K562 (cell line): ENCODE results near the gene NIPSNAP3A. TPM values are rescaled to one million over a fixed set of nuclear protein-coding genes. Genes with fewer than 3 reads are reported as not detected.

Source experiments
- ATAC-seq: fragments of 200-7000 bp; cut with Tn5 transposase; 3 replicates; pipeline ENCODE4 v1.9.1; 2020; ENCODE audit warnings: moderate library complexity
- BruUV-seq: library from RNA; stranded (reverse); fragments of 400-500 nt; replicated peaks from 2 replicates; lab custom pipeline; 2021; lab: Mats Ljungman, UMichigan
- CTCF ChIA-PET: fragments of 300-600 bp; formaldehyde crosslinking; extraction: SDS; loops from one replicate; lab custom pipeline; 2021; ENCODE audit warnings: low intra/inter-chr PET ratio; lab: Yijun Ruan, JAX
- POLR2A ChIA-PET: fragments of 300-600, 350-650 bp; sonication (Branson Sonifier 250); formaldehyde crosslinking; extraction: SDS; loops from one replicate; lab custom pipeline; 2021; ENCODE audit warnings: antibody characterized with exemption, inconsistent platforms; lab: Yijun Ruan, JAX
- DNase-seq, 4 experiments: peaks; one replicate each; pipeline versions ENCODE4 v3.0.0 to v3.0.0-alpha.2; 2011 to 2018; ENCODE audit warnings: low spot score in 3 of 4, mixed read lengths in 3 of 4; ENCODE audit errors: extremely low read depth in 1 of 4
- FAIRE-seq: peaks from 2 replicates; lab custom pipeline; 2011; peaks lifted over from hg19 to GRCh38; lab: Jason Lieb, UNC
- H2AFZ ChIP-seq: 2 replicates; pipeline ENCODE4 v1.6.0; 2011; ENCODE audit warnings: low read depth, low read length, control low read depth, inconsistent platforms
- H3K27ac ChIP-seq: fragments of 200-600 bp; 3 replicates; pipeline ENCODE4 v1.8.0; 2011; ENCODE audit warnings: low read depth, mild to moderate bottlenecking, control low read depth, inconsistent platforms, low read length, moderate library complexity, mixed read lengths; ENCODE audit errors: extremely low read depth
- H3K27me3 ChIP-seq, 2 experiments: fragments of 300-600 bp in 1 of 2; 2 replicates in 1 of 2; 3 replicates in 1 of 2; pipeline versions ENCODE4 v1.6.0 to v1.8.0; 2011; ENCODE audit warnings: inconsistent platforms in 2 of 2, low read length in 2 of 2, mild to moderate bottlenecking in 1 of 2, mixed read lengths in 1 of 2, moderate library complexity in 1 of 2; ENCODE audit not compliant: control insufficient read depth in 2 of 2, insufficient read depth in 2 of 2
- H3K36me3 ChIP-seq: fragments of 300-600 bp; 3 replicates; pipeline ENCODE4 v1.8.0; 2011; ENCODE audit warnings: mild to moderate bottlenecking, low read length, inconsistent platforms; ENCODE audit not compliant: control insufficient read depth, insufficient read depth
- H3K4me1 ChIP-seq, 2 experiments: fragments of 200-600 bp in 1 of 2; replicated peaks in 1 of 2; 2 replicates in 1 of 2; 3 replicates in 1 of 2; pipeline versions ENCODE4 v1.5.1 to v1.8.0; 2011; ENCODE audit warnings: inconsistent platforms in 2 of 2, low read length in 2 of 2, mild to moderate bottlenecking in 1 of 2, mixed read lengths in 1 of 2, moderate library complexity in 1 of 2; ENCODE audit not compliant: control insufficient read depth in 2 of 2, insufficient read depth in 2 of 2
- H3K4me2 ChIP-seq: 2 replicates; pipeline ENCODE4 v1.6.1; 2011; ENCODE audit warnings: low read length, control low read depth, inconsistent platforms, mixed read lengths; ENCODE audit not compliant: insufficient read depth
- H3K4me3 ChIP-seq: fragments of 200-600 bp; sonication (generic), shearing (Covaris generic); 2 replicates; pipeline ENCODE4 v1.5.1; 2016; ENCODE audit warnings: control low read depth, inconsistent platforms
- H3K79me2 ChIP-seq: fragments of 200-600 bp; 3 replicates; pipeline ENCODE4 v1.8.0; 2011; ENCODE audit warnings: low read length, inconsistent platforms; ENCODE audit not compliant: control insufficient read depth, insufficient read depth
- H3K9ac ChIP-seq, 2 experiments: 2 replicates each; pipeline versions ENCODE4 v1.6.0 to v1.6.1; 2011; ENCODE audit warnings: low read depth in 2 of 2, low read length in 2 of 2, control low read depth in 1 of 2, inconsistent platforms in 1 of 2, mild to moderate bottlenecking in 1 of 2, mixed read lengths in 1 of 2; ENCODE audit not compliant: insufficient read depth in 1 of 2
- H3K9me1 ChIP-seq: one replicate; pipeline ENCODE4 v1.6.0; 2011; ENCODE audit warnings: inconsistent platforms, mild to moderate bottlenecking, low read length, moderate library complexity; ENCODE audit not compliant: control insufficient read depth, insufficient read depth
- H3K9me3 ChIP-seq: replicated peaks from 2 replicates; pipeline ENCODE4 v1.5.1; 2011; ENCODE audit warnings: low read depth, low read length, inconsistent platforms; ENCODE audit not compliant: control insufficient read depth, insufficient read depth
- H4K20me1 ChIP-seq: replicated peaks from 2 replicates; pipeline ENCODE4 v1.6.1; 2011; ENCODE audit warnings: low read length, inconsistent platforms, mixed read lengths; ENCODE audit not compliant: control insufficient read depth, insufficient read depth
- DEAF1 ChIP-seq: fragments of 450-650 bp; formaldehyde crosslinking; IDR thresholded peaks from 2 replicates; pipeline ENCODE4 v1.4.0; 2020; ENCODE audit warnings: mild to moderate bottlenecking, moderate library complexity
- ETS2 ChIP-seq: IDR thresholded peaks from 2 replicates; pipeline ENCODE4 v1.6.1; 2016; ENCODE audit warnings: borderline replicate concordance, missing genetic modification characterization, mild to moderate bottlenecking, moderate library complexity, missing compliant biosample characterization; ENCODE audit not compliant: poor library complexity, severe bottlenecking
- EWSR1 ChIP-seq: fragments of 450-650 bp; IDR thresholded peaks from 2 replicates; pipeline ENCODE4 v1.6.1; 2018; ENCODE audit warnings: borderline replicate concordance, mild to moderate bottlenecking, low read depth, moderate library complexity; ENCODE audit not compliant: partially characterized antibody
- FUS ChIP-seq: fragments of 200-400 bp; formaldehyde crosslinking; optimal IDR thresholded peaks from 2 replicates; pipeline ENCODE3; 2017; ENCODE audit warnings: low read depth, low read length
- JUND ChIP-seq, 2 experiments: IDR thresholded peaks; 2 replicates in 1 of 2; 3 replicates in 1 of 2; pipeline ENCODE4 v1.6.1; 2011; ENCODE audit warnings: borderline replicate concordance in 2 of 2, low read depth in 2 of 2, low read length in 2 of 2, improper control_type of control experiment in 1 of 2, missing biosample characterization in 1 of 2, missing genetic modification characterization in 1 of 2, missing genetic modification reagents in 1 of 2
- NBN ChIP-seq: fragments of 450-650 bp; IDR thresholded peaks from 2 replicates; pipeline ENCODE4 v1.6.1; 2016; ENCODE audit warnings: low read depth, mild to moderate bottlenecking
- NFATC3 ChIP-seq: fragments of 450-650 bp; IDR thresholded peaks from 2 replicates; pipeline ENCODE4 v1.6.1; 2017; ENCODE audit warnings: mild to moderate bottlenecking
- RAD51 ChIP-seq: fragments of 450-650 bp; IDR thresholded peaks from 2 replicates; pipeline ENCODE4 v1.7.1; 2016; ENCODE audit warnings: low read depth, mild to moderate bottlenecking, borderline replicate concordance
- SMARCA4 ChIP-seq: fragments of 450-650 bp; IDR thresholded peaks from 2 replicates; pipeline ENCODE4 v1.6.1; 2016
- ZNF609 ChIP-seq: sonication (generic); formaldehyde crosslinking; IDR thresholded peaks from 2 replicates; pipeline ENCODE4 v1.8.1; 2023; ENCODE audit warnings: missing genetic modification reagents, mild to moderate bottlenecking, borderline replicate concordance
- ZNF695 ChIP-seq: fragments of 450-650 bp; formaldehyde crosslinking; IDR thresholded peaks from 2 replicates; pipeline ENCODE4 v1.4.0; 2020; ENCODE audit warnings: mild to moderate bottlenecking, moderate library complexity
- WGBS: fragments of 100-300 bp; shearing (Covaris generic); methylation state at CpG from one replicate; pipeline ENCODE4 v1.1.6; 2016; ENCODE audit warnings: low coverage, mixed read lengths; ENCODE audit not compliant: insufficient coverage; ENCODE audit errors: missing lambda C conversion rate; 5-methylcytosine and 5-hydroxymethylcytosine counted together
- in situ Hi-C: fragments of 300-500 bp; cut with MboI; formaldehyde crosslinking; loops from 4 replicates; pipeline ENCODE4 v1.15.0; 2018; ENCODE audit warnings: inconsistent platforms, mixed read lengths
- intact Hi-C: fragments of 100-400 bp; cut with micrococcal nuclease; formaldehyde crosslinking; loops from 2 replicates; pipeline ENCODE4 v1.14.2; 2022
- polyA plus RNA-seq, 8 experiments: library from polyadenylated mRNA; depleted of rRNA in 4 of 8; stranded (reverse) in 5 of 8; unstranded in 3 of 8; fragments of >200 nt; fragmentation: Nextera tagmentation in 2 of 8; fragmentation: Illumina TruSeq in 1 of 8; extraction: Ambion mirVana in 2 of 8; extraction: Trizol in 1 of 8; gene quantifications; 2 replicates each; pipeline versions ENCODE4 v1.2.1 to v1.2.3, GENCODE V29; 2011 to 2014; ENCODE audit warnings: inconsistent platforms in 1 of 8, missing spikeins in 1 of 8
- total RNA-seq, 7 experiments: library from RNA; depleted of rRNA in 6 of 7; stranded (reverse); fragments of >200 nt in 6 of 7; fragmentation: Illumina TruSeq in 2 of 7; extraction: Trizol in 2 of 7; gene quantifications; 2 replicates each; pipeline versions ENCODE4 v1.2.1 to v1.2.3, GENCODE V29; 2011 to 2021; ENCODE audit warnings: low replicate concordance in 1 of 7

NIPSNAP3A gene
- total and polyA plus RNA-seq, 9 of the 15 experiments (the other 6 are each of a cell fraction or from before 2014, with no cell fraction given), result 25.3 to 132 (median 40.5) TPM

GRCh38 chr9:104743376-104743985, 4.0 kb upstream of the NIPSNAP3A start (continued):
- peak; percentile 81 for TF ChIP-seq DEAF1
- TF ChIP-seq JUND (IDR thresholded peaks at IDR 0.05; ENCODE audit: borderline replicate concordance, low read depth, low read length), result 0 out of 2 replicates have a peak, but pooled peaks have one; percentile 13
- no peak for TF ChIP-seq JUND (tag; IDR thresholded peaks at IDR 0.05; ENCODE audit: borderline replicate concordance, low read depth, low read length)

- CTCF ChIA-PET, result no interaction called here
- FAIRE-seq, result no peak
- Histone ChIP-seq H3K4me1 (peaks cover 13 to 26% of the 10 kb centered on the region in 2 experiments; a peak in 4 of 5 replicates), H3K36me3 (peaks cover 1% of the 10 kb centered on the region; the same call in 1 of the 3 replicates), H3K4me3 (no peak overlapping the region), H4K20me1 (no peaks in the 10 kb centered on the region), H3K27me3 (no peaks in the 10 kb centered on the region), H3K27ac (peak overlapping the region; percentile 34), H3K9me3 (no peaks in the 10 kb centered on the region), H2AFZ (peak overlapping the region; percentile 61), H3K4me2 (peak overlapping the region; percentile 64), H3K9ac (peak overlapping the region in 1 of 2 experiments; percentile 80; a peak in 2 of 4 replicates), H3K9me1 (no peaks in the 10 kb centered on the region), H3K79me2 (peaks cover 39% of the 10 kb centered on the region)
- DNase-seq, result peak in 2 of 4 experiments; percentile 9 to 56
- POLR2A ChIA-PET, result no interaction called here
- no peak for ATAC-seq
- in situ Hi-C loops, result no loop called here
- BruUV-seq, result no TSS peak
- 5% methylated on average over 1 of the region's 1 CpG for WGBS
- intact Hi-C loops, result loop anchor here (2.0 to 10.0 kb wide), 3 partner anchors 29 to 654 kb away; partner anchors contain the start of gene SMC2
- TF ChIP-seq SMARCA4 (peak; percentile 82), ZNF609 (CRISPR knock-in tag) (no peak), NFATC3 (no peak), ZNF695 (CRISPR knock-in tag) (no peak), ETS2 (tag) (no peak), FUS (no peak), RAD51 (no peak), NBN (no peak), EWSR1 (no peak)
These were observed 1.6 kb upstream of the NIPSNAP3A start for GRCh38 chr9:104745852-104746251.
